PC-3 (cell line): ENCODE measurements around the gene TBC1D14. TPM values are rescaled to one million over a fixed set of nuclear protein-coding genes. Genes with fewer than 3 reads are reported as not detected.

Experiments used
- ATAC-seq: fragments of 200-7000 bp; cut with Tn5 transposase; 2 replicates; pipeline ENCODE4 v1.9.1; 2020; ENCODE audit warnings: mild to moderate bottlenecking, moderate library complexity
- BruUV-seq: library from RNA; stranded (reverse); fragments of 400-500 nt; replicated peaks from 2 replicates; lab custom pipeline; 2021; lab: Mats Ljungman, UMichigan
- CTCF ChIA-PET: fragments of 300-600 bp; sonication (Branson Sonifier 250); formaldehyde crosslinking; loops from one replicate; lab custom pipeline; 2022; ENCODE audit warnings: antibody characterized with exemption; lab: Charles Lee
- POLR2A ChIA-PET: fragments of 300-600 bp; sonication (Branson Sonifier 250); formaldehyde crosslinking; loops from one replicate; lab custom pipeline; 2022; ENCODE audit warnings: antibody characterized with exemption; ENCODE audit not compliant: unreplicated experiment; lab: Charles Lee
- DNase-seq: peaks from one replicate; pipeline ENCODE4 v3.0.0-alpha.2; 2015
- H2AFZ ChIP-seq: fragments of 300-600 bp; sonication (generic); 2 replicates; pipeline ENCODE4 v1.6.0; 2016; ENCODE audit warnings: antibody characterized with exemption, low read length
- H3F3A ChIP-seq: fragments of 300-600 bp; sonication (generic); one replicate; pipeline ENCODE4 v1.6.0; 2017; ENCODE audit warnings: antibody characterized with exemption, low read length, control low read depth, mild to moderate bottlenecking; ENCODE audit not compliant: unreplicated experiment
- H3K27ac ChIP-seq: fragments of 300-600 bp; sonication (generic); 2 replicates; pipeline ENCODE4 v1.5.1; 2016; ENCODE audit warnings: mild to moderate bottlenecking, low read length
- H3K27me3 ChIP-seq: fragments of 300-600 bp; sonication (generic); 2 replicates; pipeline ENCODE4 v1.6.1; 2016; ENCODE audit warnings: low read length, mixed read lengths
- H3K36me3 ChIP-seq: fragments of 300-600 bp; sonication (generic); 2 replicates; pipeline ENCODE4 v1.6.1; 2016; ENCODE audit warnings: low read depth, mixed run types, low read length, mixed read lengths
- H3K4me1 ChIP-seq: fragments of 300-600 bp; sonication (generic); 2 replicates; pipeline ENCODE4 v1.5.1; 2016; ENCODE audit warnings: low read length; ENCODE audit not compliant: insufficient read depth
- H3K4me2 ChIP-seq: fragments of 300-600 bp; sonication (generic); 2 replicates; pipeline ENCODE4 v1.6.0; 2016; ENCODE audit warnings: low read length
- H3K4me3 ChIP-seq: fragments of 300-600 bp; sonication (generic); 2 replicates; pipeline ENCODE4 v1.5.1; 2016; ENCODE audit warnings: mild to moderate bottlenecking, low read length, mixed read lengths
- H3K79me2 ChIP-seq: fragments of 300-600 bp; sonication (generic); 2 replicates; pipeline ENCODE4 v1.6.1; 2017; ENCODE audit warnings: low read length, mixed read lengths
- H3K9ac ChIP-seq: fragments of 300-600 bp; sonication (generic); 2 replicates; pipeline ENCODE4 v1.6.0; 2016; ENCODE audit warnings: mild to moderate bottlenecking, low read length
- H3K9me2 ChIP-seq: fragments of 300-600 bp; sonication (generic); replicated peaks from 2 replicates; pipeline ENCODE4 v1.6.1; 2016; ENCODE audit warnings: mixed run types, low read length, mixed read lengths
- H3K9me3 ChIP-seq: fragments of 300-600 bp; sonication (generic); 2 replicates; pipeline ENCODE4 v1.6.1; 2016; ENCODE audit warnings: low read length, mixed read lengths
- H4K20me1 ChIP-seq: fragments of 300-600 bp; sonication (generic); 2 replicates; pipeline ENCODE4 v1.6.1; 2016; ENCODE audit warnings: low read length, mixed read lengths
- EZH2 ChIP-seq: fragments of 300-600 bp; sonication (generic); IDR thresholded peaks from one replicate; pipeline ENCODE4 v1.6.1; 2017; ENCODE audit warnings: antibody characterized with exemption, mild to moderate bottlenecking, low read length; ENCODE audit not compliant: unreplicated experiment
- EZH2phosphoT487 ChIP-seq: fragments of 300-600 bp; sonication (generic); IDR thresholded peaks from 2 replicates; pipeline ENCODE4 v1.6.1; 2018; ENCODE audit warnings: mild to moderate bottlenecking, antibody characterized with exemption, low read length, borderline replicate concordance
- intact Hi-C: fragments of 100-400 bp; cut with micrococcal nuclease; formaldehyde crosslinking; loops from 2 replicates; pipeline ENCODE4 v1.9.0; 2023
- total RNA-seq: library from RNA; depleted of rRNA; stranded (reverse); fragments of >200 nt; gene quantifications from 2 replicates; pipeline ENCODE4 v1.2.3, GENCODE V29; 2014
- TF ChIP-seq, protein P1 (sequence below): fragments of 300-600 bp; sonication (generic); conservative IDR thresholded peaks from 2 replicates; pipeline ENCODE4 v1.5.1; 2017; ENCODE audit warnings: antibody characterized with exemption, low read depth, mild to moderate bottlenecking, low read length

Gene TBC1D14
- total RNA-seq, 1 experiment from 2014 or later: 33.0 TPM

DNA sequence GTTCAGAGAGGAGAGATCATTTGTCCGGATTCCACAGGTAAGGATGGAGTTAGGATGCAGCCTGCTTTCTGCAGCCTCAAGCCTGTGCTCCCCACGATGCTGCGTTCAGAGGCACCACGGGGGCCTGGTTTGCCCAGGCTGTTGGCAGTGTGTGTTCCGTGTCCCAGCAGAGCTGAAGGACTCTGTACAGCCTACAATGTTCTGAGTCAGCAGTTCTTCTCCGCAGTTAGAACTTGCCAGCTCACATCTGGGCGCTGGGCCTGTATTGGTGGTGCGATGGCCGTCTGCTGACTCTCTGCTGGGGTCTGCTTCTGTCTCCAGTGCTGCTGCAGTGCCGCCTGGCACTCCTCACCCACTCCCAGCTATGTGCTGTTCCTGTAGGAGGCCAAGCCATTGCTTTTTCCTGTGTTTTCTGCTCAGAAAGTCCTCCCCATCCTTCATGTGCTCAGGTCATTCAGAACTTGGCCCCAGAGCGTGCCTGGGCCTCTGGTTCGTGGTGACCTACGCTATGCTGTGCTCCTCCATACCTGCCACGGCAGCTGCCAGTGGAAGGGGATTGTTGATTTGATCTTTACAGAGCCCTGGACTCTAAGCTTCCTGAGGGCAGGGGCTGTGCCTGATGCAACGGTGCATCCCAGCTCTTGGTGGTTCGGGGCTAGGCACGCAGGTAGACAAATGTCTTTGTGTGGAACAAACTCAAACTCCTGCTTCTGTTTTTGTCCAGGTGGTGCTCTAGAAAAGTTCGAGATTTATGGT, 91.0 kb downstream of the TBC1D14 start:
- no peaks in the 10 kb centered on the region for H4K20me1 ChIP-seq
- TF ChIP-seq EZH2 (no peak), EZH2phosphoT487 (no peak)
- TF ChIP-seq, protein P1, sequence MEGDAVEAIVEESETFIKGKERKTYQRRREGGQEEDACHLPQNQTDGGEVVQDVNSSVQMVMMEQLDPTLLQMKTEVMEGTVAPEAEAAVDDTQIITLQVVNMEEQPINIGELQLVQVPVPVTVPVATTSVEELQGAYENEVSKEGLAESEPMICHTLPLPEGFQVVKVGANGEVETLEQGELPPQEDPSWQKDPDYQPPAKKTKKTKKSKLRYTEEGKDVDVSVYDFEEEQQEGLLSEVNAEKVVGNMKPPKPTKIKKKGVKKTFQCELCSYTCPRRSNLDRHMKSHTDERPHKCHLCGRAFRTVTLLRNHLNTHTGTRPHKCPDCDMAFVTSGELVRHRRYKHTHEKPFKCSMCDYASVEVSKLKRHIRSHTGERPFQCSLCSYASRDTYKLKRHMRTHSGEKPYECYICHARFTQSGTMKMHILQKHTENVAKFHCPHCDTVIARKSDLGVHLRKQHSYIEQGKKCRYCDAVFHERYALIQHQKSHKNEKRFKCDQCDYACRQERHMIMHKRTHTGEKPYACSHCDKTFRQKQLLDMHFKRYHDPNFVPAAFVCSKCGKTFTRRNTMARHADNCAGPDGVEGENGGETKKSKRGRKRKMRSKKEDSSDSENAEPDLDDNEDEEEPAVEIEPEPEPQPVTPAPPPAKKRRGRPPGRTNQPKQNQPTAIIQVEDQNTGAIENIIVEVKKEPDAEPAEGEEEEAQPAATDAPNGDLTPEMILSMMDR: no peak
- H2AFZ ChIP-seq: no peak overlapping the region
- H3K27me3 ChIP-seq: no peaks in the 10 kb centered on the region
- no peak for ATAC-seq
- H3K27ac ChIP-seq: no peak overlapping the region
- H3K4me1 ChIP-seq: peaks cover 21% of the 10 kb centered on the region
- H3K9me2 ChIP-seq: no peaks in the 10 kb centered on the region
- intact Hi-C loops: no loop called here
- no peaks in the 10 kb centered on the region for H3K79me2 ChIP-seq
- CTCF ChIA-PET: no interaction called here
- H3F3A ChIP-seq: no peaks in the 10 kb centered on the region
- H3K4me2 ChIP-seq: no peak overlapping the region
- no TSS peak for BruUV-seq
- H3K4me3 ChIP-seq: no peak overlapping the region
- peaks cover 24% of the 10 kb centered on the region for H3K36me3 ChIP-seq
- POLR2A ChIA-PET: no interaction called here
- H3K9me3 ChIP-seq: no peaks in the 10 kb centered on the region
- H3K9ac ChIP-seq: no peak overlapping the region
- no peak for DNase-seq

DNA sequence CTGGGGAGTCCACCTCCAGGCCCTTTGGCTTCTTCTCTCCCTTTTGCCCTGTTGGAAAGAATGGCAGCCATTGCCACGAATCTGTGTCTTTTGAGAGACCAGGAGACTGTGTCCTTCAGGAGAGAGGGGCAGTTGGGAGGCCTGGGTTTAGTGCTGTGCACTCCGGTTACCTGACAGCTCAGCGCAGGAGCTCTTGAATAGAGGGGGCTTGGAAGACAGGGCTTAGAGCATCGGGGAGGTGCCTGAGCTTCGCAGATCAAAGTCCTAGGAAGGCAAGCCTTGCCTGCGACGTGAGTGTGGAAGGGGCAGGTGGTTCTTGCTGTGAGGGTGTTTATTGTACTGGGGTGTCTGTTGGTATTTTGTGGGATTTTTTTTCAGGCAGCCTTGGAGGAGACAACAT, 91.6 kb downstream of the TBC1D14 start:
- no peaks in the 10 kb centered on the region for H3K27me3 ChIP-seq
- TF ChIP-seq, protein P1: no peak
- TF ChIP-seq EZH2phosphoT487: no peak
- no peak for TF ChIP-seq EZH2
- ChIA-PET POLR2A (no interaction called here), CTCF (no interaction called here)
- DNase-seq: no peak
- H4K20me1 ChIP-seq: no peaks in the 10 kb centered on the region
- peaks cover 21% of the 10 kb centered on the region for H3K4me1 ChIP-seq
- no peak for ATAC-seq
- no peaks in the 10 kb centered on the region for H3K9me2 ChIP-seq
- intact Hi-C loops: no loop called here
- no peak overlapping the region for H3K4me2 ChIP-seq
- H2AFZ ChIP-seq: no peak overlapping the region
- peaks cover 21% of the 10 kb centered on the region for H3K36me3 ChIP-seq
- no peaks in the 10 kb centered on the region for H3F3A ChIP-seq
- BruUV-seq: no TSS peak
- H3K79me2 ChIP-seq: no peaks in the 10 kb centered on the region
- H3K27ac ChIP-seq: no peak overlapping the region
- no peak overlapping the region for H3K4me3 ChIP-seq
- H3K9ac ChIP-seq: no peak overlapping the region
- H3K9me3 ChIP-seq: no peaks in the 10 kb centered on the region

- no peak overlapping the region for H3K27ac ChIP-seq
- TF ChIP-seq EZH2phosphoT487: no peak
- TF ChIP-seq EZH2: no peak
- TF ChIP-seq, protein P1: no peak
- no TSS peak for BruUV-seq
- no peaks in the 10 kb centered on the region for H3K9me2 ChIP-seq
- no peak overlapping the region for H3K9ac ChIP-seq
- H4K20me1 ChIP-seq: no peaks in the 10 kb centered on the region
- POLR2A ChIA-PET: no interaction called here
- ATAC-seq: no peak
- H3K27me3 ChIP-seq: no peaks in the 10 kb centered on the region
- H3K4me2 ChIP-seq: no peak overlapping the region
- peaks cover 20% of the 10 kb centered on the region for H3K36me3 ChIP-seq
- H2AFZ ChIP-seq: no peak overlapping the region
- DNase-seq: no peak
- H3K79me2 ChIP-seq: no peaks in the 10 kb centered on the region
- no peaks in the 10 kb centered on the region for H3F3A ChIP-seq
- CTCF ChIA-PET: no interaction called here
- peaks cover 21% of the 10 kb centered on the region for H3K4me1 ChIP-seq
- no peaks in the 10 kb centered on the region for H3K9me3 ChIP-seq
- intact Hi-C loops: no loop called here
- H3K4me3 ChIP-seq: no peak overlapping the region
Observed at GRCh38 chr4:7002336-7002735, 92.7 kb downstream of the TBC1D14 start.
